Transverse colon (tissue), 3 donors: ENCODE measurements around the gene CHGA.

Source experiments
- CTCF ChIP-seq, 5 experiments: fragments of 200-600 bp in 3 of 5; fragments of 450-650 bp in 2 of 5; sonication (generic) in 3 of 5; IDR thresholded peaks; 1 replicate in 2 of 5; 2 replicates in 3 of 5; pipeline ENCODE4 v1.5.1; 2016 to 2017; ENCODE audit warnings: antibody characterized with exemption in 5 of 5, inconsistent platforms in 3 of 5, mild to moderate bottlenecking in 2 of 5, moderate library complexity in 1 of 5
- EP300 ChIP-seq: sonication (generic); formaldehyde crosslinking; IDR thresholded peaks from one replicate; pipeline ENCODE4 v1.6.1; 2017; ENCODE audit warnings: antibody characterized with exemption, low read depth

- TF ChIP-seq CTCF (IDR thresholded peaks at IDR 0.05) (no peak), EP300 (no peak)
Measured at GRCh38 chr14:92883066-92883465, 39.9 kb upstream of the CHGA start.
